CD4-positive, alpha-beta T cell treated with Interleukin-4 for 1 hour (primary cell): ENCODE measurements around the gene VSIG10L.

Experiments used
- DNase-seq, 2 donors: peaks; one replicate each; pipeline ENCODE4 v3.0.0-alpha.2; 2020 to 2022

VSIG10L gene

GRCh38 chr19:51365211-51365964, 23.4 kb upstream of the VSIG10L start:
- peak in 1 of 2 donors; percentile 33 for DNase-seq

- DNase-seq = no peak
Observed at GRCh38 chr19:51364200-51365106, 22.5 kb upstream of the VSIG10L start.

GRCh38 chr19:51361239-51361638, 19.3 kb upstream of the VSIG10L start:
- DNase-seq = no peak

GRCh38 chr19:51359294-51359693, 17.4 kb upstream of the VSIG10L start:
- DNase-seq = no peak

- no peak for DNase-seq
Observed at GRCh38 chr19:51357952-51358351, 16.0 kb upstream of the VSIG10L start.

- no peak for DNase-seq
Observed at GRCh38 chr19:51356159-51356801, 14.3 kb upstream of the VSIG10L start.

- DNase-seq = peak; percentile 40 to 42
Observed at GRCh38 chr19:51354742-51355148, 12.8 kb upstream of the VSIG10L start.

GRCh38 chr19:51354103-51354741, 12.3 kb upstream of the VSIG10L start:
- no peak for DNase-seq

GRCh38 chr19:51352783-51353360, 10.9 kb upstream of the VSIG10L start:
- DNase-seq = no peak

GRCh38 chr19:51351266-51351990, 9.5 kb upstream of the VSIG10L start:
- no peak for DNase-seq

- DNase-seq = no peak
Observed at GRCh38 chr19:51347209-51347928, 5.4 kb upstream of the VSIG10L start.

- DNase-seq = no peak
Observed at GRCh38 chr19:51346742-51347141, 4.8 kb upstream of the VSIG10L start.

- DNase-seq = no peak
Observed at GRCh38 chr19:51345076-51345620, 3.2 kb upstream of the VSIG10L start.

GRCh38 chr19:51342631-51343569, 961 bp upstream of the VSIG10L start:
- no peak for DNase-seq

GRCh38 chr19:51341066-51341465, 873 bp downstream of the VSIG10L start:
- no peak for DNase-seq

- peak; percentile 93 to 94 for DNase-seq
Observed at GRCh38 chr19:51339687-51340656, 2.0 kb downstream of the VSIG10L start.

GRCh38 chr19:51339313-51339686, 2.6 kb downstream of the VSIG10L start:
- DNase-seq = no peak

- peak; percentile 84 to 85 for DNase-seq
Observed at GRCh38 chr19:51338563-51339312, 3.2 kb downstream of the VSIG10L start.
